B cell (primary cell): ENCODE data around the gene TOMM22. TPM values are rescaled to one million over a fixed set of nuclear protein-coding genes. Genes with fewer than 3 reads are reported as not detected.
A peak's percentile ranks its signal among the peaks of the same experiment; 100 is the strongest.

Experiments
- ATAC-seq: fragments of 200-7000 bp; cut with Tn5 transposase; one replicate; pipeline ENCODE4 v1.10.0; 2021; ENCODE audit warnings: low read depth, mild to moderate bottlenecking, moderate number of reproducible peaks, moderate library complexity
- CTCF ChIA-PET: fragments of 350-600 bp; sonication (Branson Sonifier 250); formaldehyde crosslinking; loops from one replicate; lab custom pipeline; 2021; ENCODE audit warnings: antibody characterized with exemption, inconsistent platforms; lab: Charles Lee
- POLR2A ChIA-PET: fragments of 350-600 bp; sonication (Branson Sonifier 250); formaldehyde crosslinking; loops from one replicate; lab custom pipeline; 2021; ENCODE audit warnings: antibody characterized with exemption; lab: Charles Lee
- DNase-seq: peaks from one replicate; pipeline ENCODE4 v3.0.0; 2013
- H2AFZ ChIP-seq: 2 replicates; pipeline ENCODE4 v1.6.1; 2012; ENCODE audit warnings: mild to moderate bottlenecking, low read depth, low read length; ENCODE audit not compliant: insufficient read depth, poor library complexity, severe bottlenecking
- H3K27ac ChIP-seq, 2 donors: 1 replicate in 1 of 2; 2 replicates in 1 of 2; pipeline ENCODE4 v1.5.1; 2012 to 2013; ENCODE audit warnings: low read length in 2 of 2, mild to moderate bottlenecking in 2 of 2, moderate library complexity in 1 of 2
- H3K27me3 ChIP-seq, 4 experiments: fragments of 200-600 bp in 1 of 4; sonication (generic) in 1 of 4; replicated peaks in 1 of 4; 1 replicate in 2 of 4; 2 replicates in 2 of 4; pipeline versions ENCODE4 v1.6.1 to v1.7.0; 2013 to 2016; ENCODE audit warnings: low read length in 3 of 4, mild to moderate bottlenecking in 2 of 4, mixed read lengths in 1 of 4, moderate library complexity in 1 of 4; ENCODE audit not compliant: insufficient read depth in 4 of 4, control insufficient read depth in 3 of 4; ENCODE audit errors: control extremely low read depth in 1 of 4
- H3K36me3 ChIP-seq, 2 experiments: replicated peaks in 1 of 2; 1 replicate in 1 of 2; 2 replicates in 1 of 2; pipeline versions ENCODE4 v1.6.1 to v1.7.1; 2013; ENCODE audit warnings: low read length in 1 of 2; ENCODE audit not compliant: insufficient read depth in 2 of 2, control insufficient read depth in 1 of 2; ENCODE audit errors: control extremely low read depth in 1 of 2, extremely low read depth in 1 of 2
- H3K4me1 ChIP-seq, 2 donors: fragments of 200-600 bp in 1 of 2; sonication (generic) in 1 of 2; 1 replicate in 1 of 2; 2 replicates in 1 of 2; pipeline versions ENCODE4 v1.5.1 to v1.6.1; 2013 to 2017; ENCODE audit warnings: low read length in 2 of 2; ENCODE audit not compliant: control insufficient read depth in 2 of 2, insufficient read depth in 2 of 2
- H3K4me2 ChIP-seq: replicated peaks from 2 replicates; pipeline ENCODE3; 2012; ENCODE audit warnings: mild to moderate bottlenecking, low read depth, low read length; ENCODE audit not compliant: poor library complexity, severe bottlenecking
- H3K4me3 ChIP-seq, 5 experiments: fragments of 200-600 bp in 1 of 5; sonication (generic) in 1 of 5; 1 replicate in 3 of 5; 2 replicates in 2 of 5; pipeline versions ENCODE4 v1.5.1 to v1.7.0; 2011 to 2016; ENCODE audit warnings: low read length in 4 of 5, mild to moderate bottlenecking in 4 of 5, low read depth in 2 of 5, control low read depth in 1 of 5, moderate library complexity in 1 of 5; ENCODE audit not compliant: insufficient read depth in 1 of 5; ENCODE audit errors: control extremely low read depth in 1 of 5, extremely low read depth in 1 of 5
- H3K79me2 ChIP-seq: fragments of 200-600 bp; sonication (generic); one replicate; pipeline ENCODE4 v1.6.0; 2016; ENCODE audit warnings: low read length; ENCODE audit not compliant: control insufficient read depth, insufficient read depth
- H3K9ac ChIP-seq: fragments of 200-600 bp; sonication (generic); 2 replicates; pipeline ENCODE4 v1.6.1; 2017; ENCODE audit warnings: mild to moderate bottlenecking, low read length, moderate library complexity
- H3K9me3 ChIP-seq, 3 donors: one replicate each; pipeline versions ENCODE4 v1.6.1 to v1.7.1; 2013; ENCODE audit warnings: low read length in 2 of 3; ENCODE audit not compliant: control insufficient read depth in 2 of 3, insufficient read depth in 1 of 3; ENCODE audit errors: control extremely low read depth in 1 of 3
- H4K20me1 ChIP-seq: 2 replicates; pipeline ENCODE4 v1.6.0; 2012; ENCODE audit warnings: mild to moderate bottlenecking, low read length; ENCODE audit not compliant: insufficient read depth, control insufficient read depth, poor library complexity, severe bottlenecking
- H3K27ac Mint-ChIP-seq: one replicate; pipeline ENCODE4 v1.8.0; 2021; ENCODE audit warnings: mixed read lengths
- H3K27me3 Mint-ChIP-seq: one replicate; pipeline ENCODE4 v1.8.0; 2021; ENCODE audit warnings: mixed read lengths
- H3K4me1 Mint-ChIP-seq: one replicate; pipeline ENCODE4 v1.8.0; 2021; ENCODE audit warnings: mixed read lengths
- H3K4me3 Mint-ChIP-seq: one replicate; pipeline ENCODE4 v1.8.0; 2021; ENCODE audit warnings: mixed read lengths
- H3K9me3 Mint-ChIP-seq: one replicate; pipeline ENCODE4 v1.8.0; 2022; ENCODE audit warnings: mixed read lengths; ENCODE audit not compliant: insufficient read depth
- CTCF ChIP-seq: fragments of 200-600 bp; IDR thresholded peaks from one replicate; pipeline ENCODE4 v1.8.0; 2022; ENCODE audit warnings: antibody characterized with exemption, mild to moderate bottlenecking
- EZH2 ChIP-seq: IDR thresholded peaks from 2 replicates; pipeline ENCODE4 v1.6.1; 2012; ENCODE audit warnings: borderline replicate concordance, low read depth, mild to moderate bottlenecking, moderate library complexity, low read length; ENCODE audit not compliant: insufficient read depth, poor library complexity, severe bottlenecking
- WGBS: methylation state at CpG from one replicate; pipeline ENCODE4 v1.1.5; 2013; ENCODE audit warnings: missing lambda C conversion rate; ENCODE audit not compliant: insufficient coverage; 5-methylcytosine and 5-hydroxymethylcytosine counted together
- intact Hi-C: fragments of 100-400 bp; cut with micrococcal nuclease; formaldehyde crosslinking; loops from one replicate; pipeline ENCODE4 v1.10.0; 2022
- polyA plus RNA-seq: library from polyadenylated mRNA; depleted of rRNA; stranded (reverse); fragments of >200 nt; gene quantifications from 2 replicates; pipeline ENCODE4 v1.2.3, GENCODE V29; 2012
- total RNA-seq, 2 donors: library from RNA; stranded (reverse); fragments of 120-200 nt in 1 of 2; gene quantifications; 1 replicate in 1 of 2; 2 replicates in 1 of 2; pipeline versions ENCODE4 v1.2.3 to v1.2.4, GENCODE V29; 2013 to 2022

The TOMM22 gene
- total and polyA plus RNA-seq, 2 donors (not counting 1 experiment from before 2014, with no cell fraction given): 21.5 to 47.6 TPM

GRCh38 chr22:38728871-38729796 lies 47.4 kb downstream of the TOMM22 start:
- over 99% methylated on average over 17 of the region's 18 CpGs for WGBS

More at GRCh38 chr22:38728871-38729796, 47.4 kb downstream of the TOMM22 start:
- H3K9ac ChIP-seq: no peak overlapping the region
- peaks cover 86% of the 10 kb centered on the region for H4K20me1 ChIP-seq
- H3K79me2 ChIP-seq: peaks cover 32% of the 10 kb centered on the region
- no peak overlapping the region for H3K4me2 ChIP-seq
- H3K27me3 ChIP-seq: no peaks in the 10 kb centered on the region
- peaks cover 0 to 6% of the 10 kb centered on the region in 2 donors for H3K4me1 ChIP-seq
- Mint-ChIP-seq H3K27me3 (no peaks in the 10 kb centered on the region), H3K4me3 (no peak overlapping the region), H3K4me1 (peaks cover 13% of the 10 kb centered on the region), H3K27ac (peak overlapping the region; percentile 56), H3K9me3 (no peaks in the 10 kb centered on the region)
- peaks cover 7 to 90% of the 10 kb centered on the region in 2 experiments for H3K36me3 ChIP-seq
- ChIA-PET POLR2A (interaction anchor here (0.7 kb wide), 1 partner anchor 64 kb away, joined by 3 read pairs; no protein-coding TSS in a partner anchor), CTCF (interaction anchor here (1.2 to 8.3 kb wide), 2 partner anchors 24 to 38 kb away, joined by 3 to 81 read pairs; no protein-coding TSS in a partner anchor)
- H2AFZ ChIP-seq: no peak overlapping the region
- H3K27ac ChIP-seq: no peak overlapping the region
- TF ChIP-seq EZH2 (no peak), CTCF (no peak)
- DNase-seq (no peak), ATAC-seq (no peak)
- intact Hi-C loops: no loop called here
- H3K4me3 ChIP-seq: no peak overlapping the region
- no peaks in the 10 kb centered on the region for H3K9me3 ChIP-seq
